AG10803 (cell line): Measurements from ENCODE around the gene SERPINB5.

ENCODE experiments used
- DNase-seq: peaks from one replicate; pipeline ENCODE4 v3.0.0; 2010; ENCODE audit warnings: low read depth
- H3K4me3 ChIP-seq: 2 replicates; pipeline ENCODE4 v1.5.1; 2011; ENCODE audit warnings: mild to moderate bottlenecking, low read length, control low read depth
- TF ChIP-seq, protein P1 (sequence below): conservative IDR thresholded peaks from 2 replicates; pipeline ENCODE4 v1.5.1; 2011; ENCODE audit warnings: mild to moderate bottlenecking, low read length, control low read depth, inconsistent platforms

SERPINB5 gene

DNA sequence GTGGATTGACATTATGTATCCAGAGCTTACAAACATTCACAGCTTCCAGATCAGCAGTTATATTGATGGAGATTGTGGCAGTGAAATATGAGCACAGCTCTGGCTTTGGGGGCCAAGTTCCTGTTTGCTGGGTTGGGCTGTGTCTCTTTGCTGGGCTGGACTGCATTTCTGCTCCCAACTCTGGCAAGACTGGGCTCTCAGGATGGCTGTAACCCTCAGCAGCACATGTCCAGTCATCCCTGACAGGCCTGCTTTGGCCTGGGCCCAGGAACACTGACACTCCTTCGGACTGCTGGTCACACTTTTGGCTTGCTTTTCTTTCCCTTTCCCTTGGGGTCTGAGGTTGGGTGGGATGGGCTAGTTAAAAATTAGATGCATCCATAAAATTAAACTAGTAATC, 36.5 kb upstream of the SERPINB5 start:
- no peak overlapping the region for H3K4me3 ChIP-seq
- TF ChIP-seq, protein P1, sequence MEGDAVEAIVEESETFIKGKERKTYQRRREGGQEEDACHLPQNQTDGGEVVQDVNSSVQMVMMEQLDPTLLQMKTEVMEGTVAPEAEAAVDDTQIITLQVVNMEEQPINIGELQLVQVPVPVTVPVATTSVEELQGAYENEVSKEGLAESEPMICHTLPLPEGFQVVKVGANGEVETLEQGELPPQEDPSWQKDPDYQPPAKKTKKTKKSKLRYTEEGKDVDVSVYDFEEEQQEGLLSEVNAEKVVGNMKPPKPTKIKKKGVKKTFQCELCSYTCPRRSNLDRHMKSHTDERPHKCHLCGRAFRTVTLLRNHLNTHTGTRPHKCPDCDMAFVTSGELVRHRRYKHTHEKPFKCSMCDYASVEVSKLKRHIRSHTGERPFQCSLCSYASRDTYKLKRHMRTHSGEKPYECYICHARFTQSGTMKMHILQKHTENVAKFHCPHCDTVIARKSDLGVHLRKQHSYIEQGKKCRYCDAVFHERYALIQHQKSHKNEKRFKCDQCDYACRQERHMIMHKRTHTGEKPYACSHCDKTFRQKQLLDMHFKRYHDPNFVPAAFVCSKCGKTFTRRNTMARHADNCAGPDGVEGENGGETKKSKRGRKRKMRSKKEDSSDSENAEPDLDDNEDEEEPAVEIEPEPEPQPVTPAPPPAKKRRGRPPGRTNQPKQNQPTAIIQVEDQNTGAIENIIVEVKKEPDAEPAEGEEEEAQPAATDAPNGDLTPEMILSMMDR = no peak
- DNase-seq = peak; percentile 46

DNA sequence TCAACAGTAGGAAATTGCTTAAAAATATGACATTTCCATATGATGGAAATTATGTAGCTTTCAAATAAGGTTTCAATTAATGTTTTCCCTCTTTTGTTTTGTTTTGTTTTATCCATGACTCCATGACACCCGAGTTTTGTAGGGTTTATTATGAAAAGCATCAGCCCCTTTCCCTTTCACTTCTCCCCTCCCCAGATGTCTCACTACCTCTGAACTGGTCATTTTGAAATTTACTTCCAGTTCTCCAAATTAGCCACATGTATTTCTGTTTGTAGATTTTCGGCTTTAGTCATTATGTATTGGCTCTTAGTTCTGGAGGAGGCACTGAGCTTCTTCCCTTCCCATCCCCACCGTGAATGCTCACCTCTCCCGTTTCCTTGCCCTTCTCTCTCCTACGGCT, 35.9 kb upstream of the SERPINB5 start:
- TF ChIP-seq, protein P1 = no peak
- H3K4me3 ChIP-seq = no peak overlapping the region
- no peak for DNase-seq

DNA sequence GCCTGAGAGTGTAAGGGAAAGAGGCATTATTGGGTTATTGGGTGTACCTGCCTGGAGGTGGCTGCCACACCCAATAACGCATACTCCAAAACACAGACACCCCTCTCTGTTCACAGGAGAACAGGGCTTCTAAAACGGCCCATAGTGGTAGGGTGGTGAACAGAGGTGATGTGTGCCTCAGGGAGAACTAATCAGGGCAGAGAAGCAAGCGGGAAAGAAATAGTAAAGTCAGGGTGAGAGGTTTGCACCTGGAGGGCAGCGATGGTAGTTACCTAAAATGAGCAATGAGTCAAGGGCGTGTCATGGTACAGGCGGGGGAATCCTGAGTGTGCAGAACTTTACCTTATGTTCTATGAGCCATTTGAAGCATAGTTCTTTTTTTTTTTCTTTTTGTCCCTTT, 32.9 kb upstream of the SERPINB5 start:
- no peak overlapping the region for H3K4me3 ChIP-seq
- TF ChIP-seq, protein P1 = no peak
- no peak for DNase-seq

DNA sequence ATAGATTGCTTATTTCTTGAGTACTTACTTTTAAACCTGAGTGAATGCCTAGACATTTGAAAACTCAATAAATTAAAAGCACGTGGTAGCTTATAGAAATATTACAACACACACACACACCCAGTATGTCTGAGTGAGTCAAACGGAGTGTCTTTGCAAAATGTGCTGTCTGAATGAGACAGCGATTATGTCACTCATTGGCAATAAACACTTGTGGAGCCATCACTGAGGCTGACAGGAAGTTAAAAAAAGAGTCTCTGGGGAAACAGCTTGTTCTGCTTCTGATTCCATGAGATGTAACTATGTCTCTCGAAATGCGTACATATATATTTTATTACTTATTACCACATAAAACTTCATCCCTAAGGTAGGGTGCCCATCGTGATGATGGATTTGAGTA, 32.2 kb upstream of the SERPINB5 start:
- TF ChIP-seq, protein P1 = no peak
- no peak overlapping the region for H3K4me3 ChIP-seq
- DNase-seq = peak; percentile 91

DNA sequence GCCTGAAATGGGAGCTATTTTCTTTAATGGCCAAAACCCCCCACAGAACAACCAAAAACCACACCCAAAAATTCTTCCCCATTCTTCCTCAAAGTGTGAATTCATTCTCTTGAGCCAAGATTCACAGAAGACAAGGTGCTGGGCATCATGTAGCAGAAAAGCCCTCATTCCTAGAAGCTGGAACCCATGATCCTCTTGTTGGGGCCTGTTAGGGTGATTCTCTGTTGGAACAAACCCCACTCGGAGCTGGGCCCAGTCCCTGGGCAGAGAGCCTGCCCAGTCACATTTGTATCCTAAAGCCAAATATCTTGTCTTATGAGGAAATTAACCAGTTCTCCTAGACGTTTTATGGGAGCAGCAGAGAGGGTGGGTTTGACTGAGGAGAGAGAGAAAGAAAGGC, 31.7 kb upstream of the SERPINB5 start:
- DNase-seq = no peak
- TF ChIP-seq, protein P1 = no peak
- H3K4me3 ChIP-seq = no peak overlapping the region

DNA sequence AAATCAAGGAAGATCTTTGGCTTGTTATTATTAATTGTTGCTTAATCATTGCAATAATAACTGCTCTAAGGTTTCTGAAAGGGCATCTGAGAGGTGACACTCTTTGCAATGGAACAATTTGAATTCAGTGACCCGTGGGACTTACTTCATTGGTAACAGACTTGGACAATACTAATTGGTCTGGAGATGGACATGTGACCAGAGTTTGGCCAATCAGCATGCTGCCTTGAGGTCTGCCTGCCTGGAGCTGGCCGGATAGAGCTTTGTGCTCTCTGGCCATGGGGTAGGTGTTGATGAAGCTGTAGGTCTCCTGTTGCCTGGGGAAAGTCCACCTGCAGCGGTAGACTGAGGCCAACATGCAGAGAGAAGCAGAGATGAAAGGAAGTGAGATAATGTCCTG, 30.5 kb upstream of the SERPINB5 start:
- DNase-seq = no peak
- no peak overlapping the region for H3K4me3 ChIP-seq
- TF ChIP-seq, protein P1 = no peak

DNA sequence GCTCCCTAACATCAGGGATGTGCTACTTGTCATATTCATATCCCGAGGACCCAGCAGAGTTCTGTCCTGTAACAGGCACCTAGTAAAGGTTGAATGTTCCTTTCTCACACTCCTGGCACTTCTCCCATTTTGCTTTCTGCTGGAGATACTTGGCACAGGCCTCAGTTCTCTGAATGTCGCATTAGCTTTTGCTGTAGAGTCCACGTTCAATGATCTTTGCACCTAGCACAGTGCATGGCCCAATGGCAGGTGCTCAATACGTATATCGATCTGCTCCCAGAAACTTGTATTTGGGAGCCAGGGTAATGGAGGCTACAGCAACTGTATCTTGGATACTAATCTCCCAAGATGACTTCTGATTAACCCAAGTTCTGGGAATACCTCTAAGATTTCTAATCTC, 29.7 kb upstream of the SERPINB5 start:
- no peak for DNase-seq
- H3K4me3 ChIP-seq = no peak overlapping the region
- TF ChIP-seq, protein P1 = no peak
